ENCODE measurements around the gene GNB5. TPM values are rescaled to one million over a fixed set of nuclear protein-coding genes. Genes with fewer than 3 reads are reported as not detected.

The GNB5 gene
- 13.7 and 15.0 TPM in 2 replicates for total RNA-seq

GRCh38 chr15:52191207-52191606 is at the start of gene GNB5:
GNB5 (minus strand) TSS chr15:52191392; CDS start chr15:52184676, 6,716 bp downstream.

Other genes with a start within 250 kb of the GNB5 start
- 12.5 and 17.5 TPM in 2 replicates for gene LEO1, start 219.6 kb downstream of the GNB5 start, total RNA-seq
- gene MAPK6, start 172.2 kb downstream of the GNB5 start, total RNA-seq: 25.7 and 29.6 TPM in 2 replicates
- gene BCL2L10, start 78.6 kb downstream of the GNB5 start, total RNA-seq: 0.15 TPM in 1 of 2 replicates, not detected in the other
- gene MYO5C, start 104.4 kb upstream of the GNB5 start, total RNA-seq: 0.15 and 0.50 TPM in 2 replicates